PFSK-1 (cell line): ENCODE data around the gene RPL9.

Source experiments
- FOXP2 ChIP-seq: optimal IDR thresholded peaks from 2 replicates; pipeline ENCODE3; 2011; ENCODE audit warnings: borderline replicate concordance, control low read depth, inconsistent platforms; ENCODE audit not compliant: insufficient read depth; ENCODE audit errors: extremely low read length, extremely low read depth
- POLR2AphosphoS5 ChIP-seq: IDR thresholded peaks from 2 replicates; pipeline ENCODE4 v1.6.1; 2012; ENCODE audit warnings: low read depth, mild to moderate bottlenecking, control low read depth, low read length, moderate library complexity
- SIN3A ChIP-seq: IDR thresholded peaks from 2 replicates; pipeline ENCODE4 v1.6.1; 2012; ENCODE audit warnings: mild to moderate bottlenecking, low read length, moderate library complexity, borderline replicate concordance; ENCODE audit not compliant: insufficient read depth
- TAF1 ChIP-seq: IDR thresholded peaks from 2 replicates; pipeline ENCODE4 v1.6.1; 2012; ENCODE audit warnings: low read length, control low read depth, borderline replicate concordance; ENCODE audit not compliant: insufficient read depth
- TF ChIP-seq, protein P1 (sequence below), 2 experiments: IDR thresholded peaks; 2 replicates each; pipeline versions ENCODE4 v1.6.1 to v1.8.0; 2011 to 2012; ENCODE audit warnings: low read depth in 2 of 2, low read length in 2 of 2, control low read depth in 1 of 2, inconsistent platforms in 1 of 2, mild to moderate bottlenecking in 1 of 2, moderate library complexity in 1 of 2; ENCODE audit not compliant: insufficient read depth in 1 of 2

RPL9 gene

DNA sequence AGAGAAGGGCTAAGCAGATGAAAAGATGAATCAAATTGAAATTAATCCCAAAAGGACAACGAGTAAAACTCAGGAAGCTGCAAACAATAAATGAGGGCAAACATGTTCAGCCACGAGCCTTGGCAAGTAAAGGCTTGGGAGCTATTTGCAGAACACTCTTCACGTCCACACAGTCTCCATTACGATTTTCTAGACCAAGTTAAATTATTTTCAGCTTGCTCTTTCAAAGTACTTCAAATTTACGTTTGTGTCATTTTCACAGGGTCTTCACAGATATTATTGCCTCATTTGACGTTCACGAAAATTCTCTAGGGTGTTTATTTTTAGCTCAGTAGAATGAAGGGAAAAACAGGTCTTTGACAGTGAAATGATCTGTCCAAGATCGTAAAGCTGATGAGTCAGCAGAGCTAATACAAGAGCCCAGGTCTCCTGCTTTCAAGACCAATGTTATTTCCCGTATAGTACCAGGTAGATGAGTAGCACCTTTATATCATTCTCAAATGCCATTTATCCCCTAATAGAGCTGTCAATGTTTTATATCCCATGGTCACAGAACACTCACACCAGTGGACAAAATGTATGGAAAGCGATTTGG lies 31.1 kb downstream of the RPL9 start:
- TF ChIP-seq, protein P1, sequence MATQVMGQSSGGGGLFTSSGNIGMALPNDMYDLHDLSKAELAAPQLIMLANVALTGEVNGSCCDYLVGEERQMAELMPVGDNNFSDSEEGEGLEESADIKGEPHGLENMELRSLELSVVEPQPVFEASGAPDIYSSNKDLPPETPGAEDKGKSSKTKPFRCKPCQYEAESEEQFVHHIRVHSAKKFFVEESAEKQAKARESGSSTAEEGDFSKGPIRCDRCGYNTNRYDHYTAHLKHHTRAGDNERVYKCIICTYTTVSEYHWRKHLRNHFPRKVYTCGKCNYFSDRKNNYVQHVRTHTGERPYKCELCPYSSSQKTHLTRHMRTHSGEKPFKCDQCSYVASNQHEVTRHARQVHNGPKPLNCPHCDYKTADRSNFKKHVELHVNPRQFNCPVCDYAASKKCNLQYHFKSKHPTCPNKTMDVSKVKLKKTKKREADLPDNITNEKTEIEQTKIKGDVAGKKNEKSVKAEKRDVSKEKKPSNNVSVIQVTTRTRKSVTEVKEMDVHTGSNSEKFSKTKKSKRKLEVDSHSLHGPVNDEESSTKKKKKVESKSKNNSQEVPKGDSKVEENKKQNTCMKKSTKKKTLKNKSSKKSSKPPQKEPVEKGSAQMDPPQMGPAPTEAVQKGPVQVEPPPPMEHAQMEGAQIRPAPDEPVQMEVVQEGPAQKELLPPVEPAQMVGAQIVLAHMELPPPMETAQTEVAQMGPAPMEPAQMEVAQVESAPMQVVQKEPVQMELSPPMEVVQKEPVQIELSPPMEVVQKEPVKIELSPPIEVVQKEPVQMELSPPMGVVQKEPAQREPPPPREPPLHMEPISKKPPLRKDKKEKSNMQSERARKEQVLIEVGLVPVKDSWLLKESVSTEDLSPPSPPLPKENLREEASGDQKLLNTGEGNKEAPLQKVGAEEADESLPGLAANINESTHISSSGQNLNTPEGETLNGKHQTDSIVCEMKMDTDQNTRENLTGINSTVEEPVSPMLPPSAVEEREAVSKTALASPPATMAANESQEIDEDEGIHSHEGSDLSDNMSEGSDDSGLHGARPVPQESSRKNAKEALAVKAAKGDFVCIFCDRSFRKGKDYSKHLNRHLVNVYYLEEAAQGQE (IDR thresholded peaks at IDR 0.05; ENCODE audit: insufficient read depth in 1 of 2, low read depth in 2 of 2, low read length in 2 of 2): no peak
- TF ChIP-seq TAF1: no peak
- no peak for TF ChIP-seq FOXP2
- no peak for TF ChIP-seq SIN3A
- no peak for TF ChIP-seq POLR2AphosphoS5

GRCh38 chr4:39426728-39427127 lies 32.0 kb downstream of the RPL9 start:
- TF ChIP-seq POLR2AphosphoS5 (no peak), TAF1 (no peak)

DNA sequence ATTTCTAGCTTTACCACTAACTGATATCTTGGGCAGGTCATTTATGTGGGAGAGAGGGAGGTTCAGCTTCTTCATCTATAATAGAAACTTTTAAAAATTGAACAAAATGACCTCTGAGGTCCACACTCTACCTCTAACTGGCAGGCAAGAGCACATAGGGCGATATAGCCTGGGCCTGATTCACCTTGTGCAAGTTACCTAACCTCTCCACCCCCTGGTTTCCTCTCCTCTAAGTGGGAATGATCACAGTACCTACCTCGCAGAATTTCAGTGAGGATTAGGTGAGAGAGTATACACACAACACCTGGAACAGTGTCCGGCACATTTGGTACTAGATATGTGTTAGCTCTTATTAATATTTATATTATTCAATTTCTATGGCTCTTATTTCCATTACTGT lies 36.5 kb downstream of the RPL9 start:
- TF ChIP-seq, protein P1 (IDR thresholded peaks at IDR 0.05; ENCODE audit: insufficient read depth in 1 of 2, low read depth in 2 of 2, low read length in 2 of 2): no peak
- no peak for TF ChIP-seq POLR2AphosphoS5
- TF ChIP-seq SIN3A: no peak

- TF ChIP-seq POLR2AphosphoS5 (no peak), FOXP2 (no peak), TAF1 (no peak), SIN3A (no peak)
- TF ChIP-seq, protein P1 (IDR thresholded peaks at IDR 0.05; ENCODE audit: insufficient read depth in 1 of 2, low read depth in 2 of 2, low read length in 2 of 2): no peak
Observed at GRCh38 chr4:39415678-39416283, 42.9 kb downstream of the RPL9 start.

GRCh38 chr4:39410415-39410814 lies 48.3 kb downstream of the RPL9 start:
- TF ChIP-seq, protein P1 (IDR thresholded peaks at IDR 0.05; ENCODE audit: insufficient read depth in 1 of 2, low read depth in 2 of 2, low read length in 2 of 2): no peak
- TF ChIP-seq POLR2AphosphoS5 (no peak), SIN3A (no peak), FOXP2 (no peak), TAF1 (no peak)
